Esophagus muscularis mucosa (tissue), 4 donors: ENCODE data around the gene ATP1A1. TPM values are rescaled to one million over a fixed set of nuclear protein-coding genes. Genes with fewer than 3 reads are reported as not detected.

ENCODE experiments used
- DNase-seq: peaks from one replicate; pipeline ENCODE4 v3.0.0-alpha.2; 2017; ENCODE audit errors: extremely low spot score
- H3K27ac ChIP-seq, 4 donors: fragments of 200-600 bp; sonication (generic); replicated peaks in 1 of 4; 1 replicate in 3 of 4; 2 replicates in 1 of 4; pipeline ENCODE4 v1.5.1; 2016 to 2019; ENCODE audit warnings: mild to moderate bottlenecking in 1 of 4
- H3K27me3 ChIP-seq, 4 donors: fragments of 200-600 bp; sonication (generic); one replicate each; pipeline versions ENCODE4 v1.5.1 to v1.6.0; 2016 to 2019
- H3K36me3 ChIP-seq, 4 donors: fragments of 200-600 bp; sonication (generic); one replicate each; pipeline ENCODE4 v1.5.1; 2016 to 2019
- H3K4me1 ChIP-seq, 4 donors: fragments of 200-600 bp; sonication (generic); one replicate each; pipeline ENCODE4 v1.5.1; 2016 to 2019
- H3K4me3 ChIP-seq, 4 donors: fragments of 200-600 bp; sonication (generic); 1 replicate in 2 of 4; 2 replicates in 2 of 4; pipeline ENCODE4 v1.5.1; 2016 to 2019; ENCODE audit warnings: mild to moderate bottlenecking in 4 of 4, moderate library complexity in 1 of 4
- H3K9me3 ChIP-seq, 4 donors: fragments of 200-600 bp; sonication (generic); 1 replicate in 3 of 4; 2 replicates in 1 of 4; pipeline ENCODE4 v1.5.1; 2016 to 2019
- CTCF ChIP-seq, 3 experiments: fragments of 200-600 bp in 2 of 3; fragments of 450-650 bp in 1 of 3; sonication (generic) in 2 of 3; IDR thresholded peaks; one replicate each; pipeline ENCODE4 v1.5.1; 2017 to 2019; ENCODE audit warnings: antibody characterized with exemption in 3 of 3, mild to moderate bottlenecking in 2 of 3, moderate library complexity in 1 of 3
- EP300 ChIP-seq: sonication (generic); formaldehyde crosslinking; IDR thresholded peaks from one replicate; pipeline ENCODE4 v1.6.1; 2017; ENCODE audit warnings: antibody characterized with exemption
- POLR2A ChIP-seq: fragments of 450-650 bp; IDR thresholded peaks from one replicate; pipeline ENCODE4 v1.6.1; 2017; ENCODE audit warnings: antibody characterized with exemption, moderate library complexity, mild to moderate bottlenecking, low read depth
- POLR2AphosphoS5 ChIP-seq, 2 donors: sonication (generic); formaldehyde crosslinking; IDR thresholded peaks; one replicate each; pipeline ENCODE4 v1.6.1; 2017; ENCODE audit warnings: antibody characterized with exemption in 2 of 2
- WGBS: methylation state at CpG from one replicate; pipeline ENCODE4 v1.1.5; 2018; 5-methylcytosine and 5-hydroxymethylcytosine counted together
- intact Hi-C: fragments of 100-400 bp; cut with DNase I; formaldehyde crosslinking; loops from one replicate; pipeline ENCODE4 v1.15.1; 2023
- total RNA-seq, 4 donors: library from RNA; depleted of rRNA; stranded (reverse); fragments of >200 nt; gene quantifications; one replicate each; pipeline versions ENCODE4 v1.1.0 to v1.2.1, GENCODE V29; 2016

Gene ATP1A1
- total RNA-seq, 4 donors from 2014 or later, result 90.1 to 196 (median 157) TPM

- TF ChIP-seq EP300 (no peak), POLR2AphosphoS5 (IDR thresholded peaks at IDR 0.05) (no peak), POLR2A (no peak), CTCF (IDR thresholded peaks at IDR 0.05) (no peak)
- intact Hi-C loops, result no loop called here
- no peaks in the 10 kb centered on the region for H3K9me3 ChIP-seq
- H3K36me3 ChIP-seq, result peaks cover 85 to 100% (median 98%) of the 10 kb centered on the region in 4 donors
- no peak overlapping the region for H3K4me3 ChIP-seq
- no peaks in the 10 kb centered on the region for H3K27me3 ChIP-seq
- H3K27ac ChIP-seq, result no peak overlapping the region
- H3K4me1 ChIP-seq, result peaks cover 0 to 20% (median 0%) of the 10 kb centered on the region in 4 donors
- 96% methylated on average over 10 of the region's 10 CpGs for WGBS
- no peak for DNase-seq
Observed at GRCh38 chr1:116392717-116393404, 19.8 kb downstream of the ATP1A1 start.

GRCh38 chr1:116393792-116394191 lies 20.7 kb downstream of the ATP1A1 start:
- TF ChIP-seq EP300, result no peak
- no peak for TF ChIP-seq POLR2AphosphoS5 (IDR thresholded peaks at IDR 0.05)
- TF ChIP-seq POLR2A, result no peak
- Histone ChIP-seq H3K36me3 (peaks cover 86 to 100% (median 98%) of the 10 kb centered on the region in 4 donors), H3K4me1 (peaks cover 0 to 17% (median 0%) of the 10 kb centered on the region in 4 donors), H3K4me3 (no peak overlapping the region), H3K27me3 (no peaks in the 10 kb centered on the region), H3K9me3 (no peaks in the 10 kb centered on the region), H3K27ac (no peak overlapping the region)
- no peak for DNase-seq
- WGBS, result 94% methylated on average over 2 of the region's 2 CpGs
- intact Hi-C loops, result no loop called here

GRCh38 chr1:116394270-116394669 lies 21.2 kb downstream of the ATP1A1 start:
- Histone ChIP-seq H3K27me3 (no peaks in the 10 kb centered on the region), H3K4me1 (peaks cover 0 to 16% (median 0%) of the 10 kb centered on the region in 4 donors), H3K9me3 (no peaks in the 10 kb centered on the region), H3K27ac (no peak overlapping the region), H3K4me3 (no peak overlapping the region), H3K36me3 (peaks cover 86 to 100% (median 98%) of the 10 kb centered on the region in 4 donors)
- intact Hi-C loops, result no loop called here
- no peak for DNase-seq
- 90% methylated on average over 4 of the region's 4 CpGs for WGBS
- TF ChIP-seq EP300 (no peak), CTCF (IDR thresholded peaks at IDR 0.05) (no peak), POLR2A (no peak), POLR2AphosphoS5 (IDR thresholded peaks at IDR 0.05) (no peak)

GRCh38 chr1:116396769-116397168 lies 23.7 kb downstream of the ATP1A1 start:
- no peak for DNase-seq
- intact Hi-C loops, result no loop called here
- Histone ChIP-seq H3K4me3 (no peak overlapping the region), H3K27ac (no peak overlapping the region), H3K9me3 (no peaks in the 10 kb centered on the region), H3K36me3 (peaks cover 89 to 100% (median 99%) of the 10 kb centered on the region in 4 donors), H3K27me3 (no peaks in the 10 kb centered on the region), H3K4me1 (no peaks in the 10 kb centered on the region)
- 100% methylated on average over 1 of the region's 1 CpG for WGBS
- TF ChIP-seq CTCF (IDR thresholded peaks at IDR 0.05) (no peak), POLR2AphosphoS5 (IDR thresholded peaks at IDR 0.05) (no peak), POLR2A (no peak), EP300 (no peak)

- H3K27ac ChIP-seq, result no peak overlapping the region
- intact Hi-C loops, result no loop called here
Observed at GRCh38 chr1:116397728-116398127, 24.7 kb downstream of the ATP1A1 start.

More at GRCh38 chr1:116397728-116398127, 24.7 kb downstream of the ATP1A1 start:
- H3K4me1 ChIP-seq, result no peaks in the 10 kb centered on the region
- H3K27me3 ChIP-seq, result no peaks in the 10 kb centered on the region
- no peak for DNase-seq
- 89% methylated on average over 5 of the region's 5 CpGs for WGBS
- H3K4me3 ChIP-seq, result no peak overlapping the region
- peaks cover 90 to 100% (median 99%) of the 10 kb centered on the region in 4 donors for H3K36me3 ChIP-seq
- TF ChIP-seq CTCF (IDR thresholded peaks at IDR 0.05) (no peak), POLR2A (no peak), POLR2AphosphoS5 (IDR thresholded peaks at IDR 0.05) (no peak), EP300 (no peak)
- H3K9me3 ChIP-seq, result no peaks in the 10 kb centered on the region
